ENCODE results near the gene ANKRD7.

GRCh38 chr7:118259115-118259514 is 34.6 kb downstream of the ANKRD7 start:
- TF ChIP-seq CTCF (conservative IDR thresholded peaks at IDR 0.05; ENCODE audit: low read length): peak; percentile 68
- no peak for TF ChIP-seq EZH2phosphoT487 (IDR thresholded peaks at IDR 0.05; ENCODE audit: borderline replicate concordance)

All from Loucy (cell line).